Hepatocyte (in vitro differentiated cells): ENCODE measurements around the gene CSPG4. TPM values are rescaled to one million over a fixed set of nuclear protein-coding genes. Genes with fewer than 3 reads are reported as not detected.
"Not testable (repeated sequence)": the region's sequence is repeated elsewhere in the genome, so short reads cannot be mapped to it uniquely, and the experiment has no call there.

Experiments
- DNase-seq: peaks from one replicate; pipeline ENCODE4 v3.0.0-alpha.2; 2016; ENCODE audit warnings: low spot score
- H2AFZ ChIP-seq: fragments of 200-600 bp; sonication (generic); 2 replicates; pipeline ENCODE4 v1.6.0; 2016; ENCODE audit warnings: antibody characterized with exemption, mild to moderate bottlenecking
- H3K27ac ChIP-seq: fragments of 200-600 bp; sonication (generic); 2 replicates; pipeline ENCODE4 v1.5.1; 2016; ENCODE audit warnings: mild to moderate bottlenecking
- H3K27me3 ChIP-seq: fragments of 200-600 bp; sonication (generic); 2 replicates; pipeline ENCODE4 v1.6.1; 2016
- H3K36me3 ChIP-seq: fragments of 200-600 bp; sonication (generic); replicated peaks from 2 replicates; pipeline ENCODE4 v1.5.1; 2016; ENCODE audit warnings: low read depth; ENCODE audit not compliant: insufficient read depth
- H3K4me1 ChIP-seq: fragments of 200-600 bp; sonication (generic); 2 replicates; pipeline ENCODE4 v1.5.1; 2016; ENCODE audit warnings: mild to moderate bottlenecking, moderate library complexity; ENCODE audit not compliant: insufficient read depth
- H3K4me2 ChIP-seq: fragments of 200-600 bp; sonication (generic); 2 replicates; pipeline ENCODE4 v1.6.0; 2016
- H3K4me3 ChIP-seq: fragments of 200-600 bp; sonication (generic); 2 replicates; pipeline ENCODE4 v1.5.1; 2016; ENCODE audit warnings: mild to moderate bottlenecking
- H3K79me2 ChIP-seq: fragments of 200-600 bp; sonication (generic); 2 replicates; pipeline ENCODE4 v1.6.0; 2017; ENCODE audit warnings: mild to moderate bottlenecking
- H3K9me2 ChIP-seq: fragments of 200-600 bp; sonication (generic); replicated peaks from 2 replicates; pipeline ENCODE4 v1.6.0; 2017; ENCODE audit warnings: mild to moderate bottlenecking; ENCODE audit not compliant: insufficient read depth
- H3K9me3 ChIP-seq: fragments of 200-600 bp; sonication (generic); 2 replicates; pipeline ENCODE4 v1.5.1; 2016; ENCODE audit warnings: low read depth, mild to moderate bottlenecking
- H4K20me1 ChIP-seq: fragments of 200-600 bp; sonication (generic); 2 replicates; pipeline ENCODE4 v1.6.0; 2016; ENCODE audit warnings: mild to moderate bottlenecking; ENCODE audit not compliant: insufficient read depth, poor library complexity, severe bottlenecking
- CTCF ChIP-seq: fragments of 200-600 bp; sonication (generic); IDR thresholded peaks from 2 replicates; pipeline ENCODE4 v1.5.1; 2016; ENCODE audit warnings: antibody characterized with exemption, mild to moderate bottlenecking; ENCODE audit not compliant: poor library complexity
- EZH2 ChIP-seq: fragments of 200-600 bp; sonication (generic); IDR thresholded peaks from 2 replicates; pipeline ENCODE4 v1.6.1; 2016; ENCODE audit warnings: antibody characterized with exemption, mild to moderate bottlenecking, borderline replicate concordance
- EZH2phosphoT487 ChIP-seq: fragments of 200-600 bp; sonication (generic); IDR thresholded peaks from one replicate; pipeline ENCODE4 v1.6.1; 2018; ENCODE audit warnings: antibody characterized with exemption, mild to moderate bottlenecking, low read depth, moderate library complexity; ENCODE audit not compliant: unreplicated experiment, severe bottlenecking
- WGBS: methylation state at CpG from one replicate; pipeline ENCODE4 v1.1.6; 2016; ENCODE audit warnings: low lambda C conversion rate; ENCODE audit errors: missing lambda C conversion rate; 5-methylcytosine and 5-hydroxymethylcytosine counted together
- polyA plus RNA-seq: library from polyadenylated mRNA; unstranded; fragments of >200 nt; fragmentation: Nextera tagmentation; extraction: Ambion mirVana; gene quantifications from 2 replicates; pipeline ENCODE4 v1.2.1, GENCODE V29; 2016
- total RNA-seq: library from RNA; depleted of rRNA; stranded (reverse); fragments of >200 nt; gene quantifications from 2 replicates; pipeline ENCODE4 v1.2.3, GENCODE V29; 2014

The CSPG4 gene
- total and polyA plus RNA-seq, 2 experiments from 2014 or later = 6.4 to 7.8 TPM

- Histone ChIP-seq H3K36me3 (no peaks in the 10 kb centered on the region), H3K9me2 (no peaks in the 10 kb centered on the region), H4K20me1 (no peaks in the 10 kb centered on the region), H3K79me2 (peaks cover 2% of the 10 kb centered on the region), H3K9me3 (no peaks in the 10 kb centered on the region), H3K4me2 (no peak overlapping the region), H3K27ac (no peak overlapping the region), H3K4me1 (peaks cover 4% of the 10 kb centered on the region), H2AFZ (no peak overlapping the region), H3K4me3 (no peak overlapping the region), H3K27me3 (no peaks in the 10 kb centered on the region)
- TF ChIP-seq CTCF = no peak
- no peak for TF ChIP-seq EZH2
- no peak for TF ChIP-seq EZH2phosphoT487
- no peak for DNase-seq
- WGBS = 97% methylated on average over 5 of the region's 5 CpGs
Observed at GRCh38 chr15:75739791-75740190, 27.1 kb upstream of the CSPG4 start.

- Histone ChIP-seq H3K9me2 (no peaks in the 10 kb centered on the region), H3K79me2 (peaks cover 2% of the 10 kb centered on the region), H3K4me1 (peaks cover 9% of the 10 kb centered on the region), H3K36me3 (no peaks in the 10 kb centered on the region), H3K27ac (no peak overlapping the region), H3K9me3 (no peaks in the 10 kb centered on the region), H2AFZ (peak overlapping the region; percentile 96), H3K4me2 (peak overlapping the region; percentile 99), H4K20me1 (no peaks in the 10 kb centered on the region), H3K4me3 (peak overlapping the region; percentile 93), H3K27me3 (no peaks in the 10 kb centered on the region)
- peak; percentile 98 for DNase-seq
- no peak for TF ChIP-seq CTCF
- TF ChIP-seq EZH2phosphoT487 = no peak
- no peak for TF ChIP-seq EZH2
- 32% methylated on average over 25 of the region's 54 CpGs for WGBS
Observed at GRCh38 chr15:75738647-75739325, 26.1 kb upstream of the CSPG4 start.

GRCh38 chr15:75738014-75738646, 25.5 kb upstream of the CSPG4 start:
- Histone ChIP-seq H3K27me3 (no peaks in the 10 kb centered on the region), H2AFZ (peak overlapping the region; percentile 96), H3K27ac (peak overlapping the region; percentile 49), H3K9me3 (no peaks in the 10 kb centered on the region), H3K4me3 (peak overlapping the region; percentile 93), H3K4me2 (peak overlapping the region; percentile 99), H4K20me1 (no peaks in the 10 kb centered on the region), H3K79me2 (peaks cover 2% of the 10 kb centered on the region), H3K36me3 (no peaks in the 10 kb centered on the region), H3K4me1 (peaks cover 9% of the 10 kb centered on the region), H3K9me2 (no peaks in the 10 kb centered on the region)
- DNase-seq = no peak
- TF ChIP-seq EZH2phosphoT487 (no peak), EZH2 (no peak), CTCF (no peak)
- WGBS = 7% methylated on average over 25 of the region's 47 CpGs

GRCh38 chr15:75737116-75738013, 24.7 kb upstream of the CSPG4 start:
- not testable (repeated sequence) for H3K79me2 ChIP-seq, H4K20me1 ChIP-seq, H3K9me3 ChIP-seq, H3K27me3 ChIP-seq, H3K27ac ChIP-seq, H2AFZ ChIP-seq, H3K36me3 ChIP-seq, DNase-seq, H3K9me2 ChIP-seq
- H3K4me3 ChIP-seq = peak overlapping the region; percentile 93
- H3K4me2 ChIP-seq = peak overlapping the region; percentile 99
- WGBS = 79% methylated on average over 10 of the region's 14 CpGs
- peaks cover 13% of the 10 kb centered on the region for H3K4me1 ChIP-seq
